HG02884 (cell line): ENCODE measurements around the gene ECM1.

Experiments
- ATAC-seq: cut with Tn5 transposase; IDR thresholded peaks from one replicate; pipeline ENCODE4 v1.9.1; 2021; ENCODE audit warnings: mild to moderate bottlenecking, moderate library complexity; ENCODE audit not compliant: unreplicated experiment

Gene ECM1

DNA sequence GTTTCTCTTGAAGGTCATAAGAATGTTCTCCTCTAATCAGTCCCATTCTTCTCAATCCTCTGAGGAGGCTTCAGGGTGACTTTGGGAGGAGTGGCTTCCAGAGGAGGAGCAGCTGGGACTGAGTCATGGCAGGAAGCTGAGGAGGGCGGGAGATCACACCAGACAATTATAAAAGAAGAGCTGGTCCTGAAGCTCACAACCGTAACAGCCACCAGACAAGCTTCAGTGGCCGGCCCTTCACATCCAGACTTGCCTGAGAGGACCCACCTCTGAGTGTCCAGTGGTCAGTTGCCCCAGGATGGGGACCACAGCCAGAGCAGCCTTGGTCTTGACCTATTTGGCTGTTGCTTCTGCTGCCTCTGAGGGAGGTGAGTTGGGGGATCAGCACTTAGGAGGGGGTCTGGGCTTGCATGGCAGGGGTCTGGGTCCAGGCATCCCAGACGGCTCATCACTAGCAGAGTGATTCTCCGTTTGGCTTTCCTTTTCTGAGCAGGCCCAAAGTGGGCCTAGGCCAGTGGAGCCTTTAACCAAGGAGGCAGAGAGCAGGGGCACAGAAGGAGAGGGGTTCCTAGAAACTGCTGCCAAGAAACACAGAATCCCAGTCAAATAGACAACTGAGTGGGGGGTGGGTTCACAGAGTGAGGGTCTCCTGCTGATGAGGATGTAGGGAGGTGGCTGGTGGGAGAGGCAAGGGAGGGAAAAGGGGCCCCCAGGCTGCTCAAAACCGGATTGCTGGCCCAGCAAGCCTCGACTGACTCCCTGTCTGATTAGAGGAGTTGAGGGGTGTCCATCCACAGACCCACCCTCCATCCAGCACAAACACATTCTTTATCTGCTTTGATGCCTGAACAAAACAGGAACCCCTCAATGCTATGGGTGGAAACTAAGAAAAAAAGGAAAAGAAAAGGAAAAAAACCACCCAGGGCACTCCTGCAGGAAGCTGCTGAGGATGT lies at the start of gene ECM1:
TSS of gene ECM1 (plus strand) at position 198 of the 953 bp plus-strand sequence. CDS start at position 299, 101 bp downstream.
- no peak for ATAC-seq

GRCh38 chr1:150464422-150464826 lies 43.5 kb upstream of the ECM1 start:
- no peak for ATAC-seq

GRCh38 chr1:150466964-150467363 lies 40.9 kb upstream of the ECM1 start:
- ATAC-seq: no peak

GRCh38 chr1:150469291-150469690 lies 38.6 kb upstream of the ECM1 start:
- no peak for ATAC-seq

DNA sequence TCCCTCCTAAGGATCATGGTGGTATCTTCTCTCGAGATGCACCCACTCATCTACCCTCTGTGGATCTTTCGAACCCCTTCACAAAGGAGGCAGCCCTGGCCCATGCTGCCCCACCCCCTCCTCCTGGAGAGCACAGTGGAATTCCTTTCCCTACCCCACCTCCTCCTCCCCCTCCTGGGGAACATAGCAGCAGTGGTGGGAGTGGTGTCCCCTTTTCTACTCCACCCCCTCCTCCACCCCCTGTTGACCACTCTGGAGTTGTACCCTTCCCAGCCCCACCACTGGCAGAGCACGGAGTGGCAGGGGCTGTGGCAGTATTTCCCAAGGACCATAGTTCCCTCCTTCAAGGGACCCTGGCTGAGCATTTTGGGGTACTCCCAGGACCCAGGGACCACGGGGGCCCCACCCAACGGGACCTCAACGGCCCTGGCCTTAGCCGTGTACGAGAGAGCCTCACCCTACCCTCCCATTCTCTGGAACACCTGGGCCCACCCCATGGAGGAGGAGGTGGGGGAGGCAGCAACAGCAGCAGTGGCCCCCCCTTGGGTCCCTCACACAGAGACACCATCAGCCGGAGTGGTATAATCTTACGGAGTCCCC lies 35.2 kb upstream of the ECM1 start:
- ATAC-seq: no peak

DNA sequence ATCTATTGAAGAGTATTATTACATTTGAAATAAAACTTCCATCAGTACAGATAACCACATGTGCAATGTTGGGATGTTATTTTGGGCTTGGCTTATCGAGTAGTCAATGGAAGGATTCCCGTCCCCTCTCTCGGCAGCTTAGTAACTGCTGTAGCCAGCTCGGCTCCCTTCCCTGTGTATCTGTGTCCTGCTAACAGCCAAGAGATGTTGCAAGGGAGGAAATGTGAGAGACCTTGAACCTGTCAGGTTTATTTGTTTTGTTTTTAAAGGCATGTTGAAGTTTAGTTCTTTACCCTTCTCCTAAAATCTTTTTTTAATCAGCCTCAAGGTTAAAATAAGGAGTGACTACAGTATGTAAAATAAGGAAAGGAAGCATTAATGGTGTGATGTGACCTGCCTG lies 34.2 kb upstream of the ECM1 start:
- no peak for ATAC-seq

DNA sequence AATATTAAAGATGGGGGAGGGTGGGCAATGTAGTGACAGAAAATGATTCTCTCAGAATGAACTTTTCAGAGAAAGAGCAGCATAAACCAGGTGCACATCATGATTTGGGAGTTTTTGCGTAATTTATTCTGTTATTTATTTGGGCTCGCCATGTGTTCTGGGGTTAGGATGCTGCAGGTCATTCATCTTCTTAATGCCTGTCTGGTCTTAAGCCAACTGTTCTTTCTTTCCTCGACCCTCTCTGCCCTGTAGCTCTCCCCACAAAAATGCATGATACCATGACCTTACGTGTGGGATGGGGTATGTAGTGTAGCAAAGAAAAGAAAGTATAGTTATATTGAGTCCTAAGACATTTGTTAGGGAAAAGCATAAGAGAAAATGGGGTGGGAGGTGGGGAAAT lies 33.0 kb upstream of the ECM1 start:
- ATAC-seq: no peak

DNA sequence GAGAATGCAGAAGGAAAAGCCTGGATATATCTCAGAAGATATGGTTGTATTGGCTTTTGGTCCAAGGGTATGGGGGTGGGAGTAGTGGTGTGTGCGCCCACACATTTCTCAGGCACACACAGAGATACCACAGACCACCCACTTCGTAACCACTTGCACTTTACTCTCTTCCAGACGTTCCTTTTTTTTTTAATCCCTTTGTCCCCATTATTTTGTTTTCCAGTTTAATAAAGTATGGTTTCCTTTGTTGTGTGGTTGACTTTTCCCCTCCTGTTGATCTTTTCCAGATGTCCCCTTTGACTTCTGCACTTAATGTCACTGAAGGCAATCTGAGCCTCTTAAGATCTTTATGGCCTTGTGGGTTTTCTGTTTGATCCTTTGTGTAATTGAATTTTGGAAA lies 31.2 kb upstream of the ECM1 start:
- no peak for ATAC-seq

GRCh38 chr1:150477320-150477719 lies 30.6 kb upstream of the ECM1 start:
- ATAC-seq: no peak

DNA sequence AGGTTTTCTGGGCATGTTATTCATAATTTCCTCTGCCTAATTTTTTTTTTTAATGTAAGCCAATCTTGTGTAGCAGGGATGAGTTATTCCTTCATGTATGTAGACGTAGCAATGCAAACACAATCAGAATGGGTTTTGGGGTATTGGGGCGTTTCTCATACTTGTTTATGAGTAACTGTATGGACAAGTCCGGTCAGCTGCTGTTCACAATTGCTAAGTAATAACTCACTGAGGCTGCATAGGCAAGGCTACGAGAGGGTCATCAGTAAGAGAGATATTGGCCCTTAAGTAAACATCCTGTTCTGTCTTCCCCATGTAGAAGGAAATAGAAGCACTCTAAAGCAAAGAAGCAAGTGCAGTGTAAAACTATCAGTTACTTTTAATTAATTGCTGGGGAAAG lies 30.2 kb upstream of the ECM1 start:
- ATAC-seq: no peak

GRCh38 chr1:150479370-150479769 lies 28.5 kb upstream of the ECM1 start:
- no peak for ATAC-seq

- ATAC-seq: no peak
These were observed 28.0 kb upstream of the ECM1 start for GRCh38 chr1:150479927-150480352.

DNA sequence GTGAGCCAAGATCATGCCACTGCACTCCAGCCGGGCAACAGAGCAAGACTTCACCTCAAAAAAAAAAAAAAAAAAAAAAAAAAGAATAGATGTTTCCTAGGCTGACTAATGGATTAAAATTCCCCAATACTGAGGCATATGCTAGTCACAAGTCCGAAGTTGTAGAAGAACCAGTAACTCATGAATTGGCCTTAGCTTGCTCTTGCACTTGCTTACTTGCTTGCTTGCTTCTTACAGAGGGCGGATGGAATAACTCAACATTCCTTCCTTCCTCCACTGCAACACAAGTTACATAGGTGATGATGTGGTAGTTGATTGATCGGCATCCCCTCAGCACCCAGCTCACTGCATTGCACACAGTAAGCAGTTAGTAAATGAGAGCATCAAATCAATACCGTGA lies 23.5 kb upstream of the ECM1 start:
- no peak for ATAC-seq

DNA sequence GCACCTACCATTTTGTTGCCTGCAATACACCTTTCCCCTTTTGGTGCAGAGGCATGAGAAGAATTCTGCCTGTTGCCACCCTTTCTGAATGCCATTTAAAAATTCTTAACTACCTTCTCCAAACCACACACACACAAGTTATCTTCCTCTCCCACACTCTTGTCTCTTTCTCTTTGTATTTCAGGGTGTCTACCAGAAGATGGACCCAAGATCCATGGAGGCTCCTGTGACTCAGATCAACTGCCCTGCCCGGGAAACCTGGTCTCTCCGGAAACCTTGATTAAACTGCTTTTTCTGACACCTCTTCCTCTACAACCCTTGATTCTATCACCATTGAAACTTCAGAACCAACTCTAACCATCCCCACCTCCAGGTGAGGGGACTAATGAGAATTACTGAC lies 23.0 kb upstream of the ECM1 start:
- no peak for ATAC-seq

DNA sequence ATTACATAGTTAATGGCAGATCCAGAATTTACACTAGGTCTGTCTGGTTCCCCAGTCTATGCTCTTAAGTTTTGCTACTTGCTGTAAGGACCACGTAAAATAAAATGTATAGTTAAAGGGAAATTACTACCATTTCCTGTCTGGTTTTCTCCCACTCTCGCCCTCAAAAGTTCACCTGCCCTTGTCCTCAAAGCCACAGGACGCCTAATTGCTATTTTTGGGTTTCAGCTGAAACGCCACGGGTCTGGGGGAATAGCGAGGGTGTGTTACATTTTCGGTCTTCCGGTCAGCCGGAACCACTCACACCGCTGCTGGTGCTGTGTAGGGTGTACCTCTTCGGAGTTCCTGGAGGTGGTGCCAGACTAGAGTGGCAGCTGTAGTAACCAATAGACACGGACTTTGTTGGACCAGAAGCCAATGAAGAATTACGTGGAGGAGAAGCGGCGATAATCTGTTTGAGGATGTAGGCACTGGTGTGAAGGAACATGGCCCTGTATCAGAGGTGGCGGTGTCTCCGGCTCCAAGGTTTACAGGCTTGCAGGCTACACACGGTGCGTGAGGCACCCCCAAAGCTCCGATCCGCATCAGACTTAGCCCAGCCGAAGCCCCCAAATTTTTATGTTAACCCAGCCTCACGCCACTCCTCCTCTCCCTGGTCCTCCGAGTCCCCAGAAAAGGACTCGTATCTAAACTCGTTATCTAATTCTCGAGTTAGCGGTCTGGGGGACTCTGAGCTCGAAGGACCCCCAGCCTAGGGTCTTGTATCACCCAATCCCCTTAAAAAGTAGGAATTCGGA lies 20.7 kb upstream of the ECM1 start, which contains the start of gene TARS2:
TSS of gene TARS2 (plus strand) at position 454 of the 797 bp plus-strand sequence. CDS start at position 486, 32 bp downstream.
- ATAC-seq: peak; percentile 99

DNA sequence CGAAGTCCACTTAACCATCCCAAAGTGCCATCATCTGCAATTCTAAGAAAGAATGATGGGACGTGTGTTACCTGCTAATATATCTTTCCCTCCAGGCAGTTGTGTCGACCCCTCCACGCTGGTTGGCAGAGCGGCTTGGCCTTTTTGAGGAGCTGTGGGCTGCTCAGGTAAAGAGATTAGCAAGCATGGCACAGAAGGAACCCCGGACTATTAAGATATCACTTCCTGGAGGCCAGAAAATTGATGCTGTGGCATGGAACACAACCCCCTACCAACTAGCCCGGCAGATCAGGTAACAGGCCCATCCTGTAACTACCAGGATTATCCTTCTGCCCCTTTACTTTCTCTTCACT lies 20.2 kb upstream of the ECM1 start:
- no peak for ATAC-seq

GRCh38 chr1:150493175-150493574 lies 14.7 kb upstream of the ECM1 start:
- no peak for ATAC-seq

DNA sequence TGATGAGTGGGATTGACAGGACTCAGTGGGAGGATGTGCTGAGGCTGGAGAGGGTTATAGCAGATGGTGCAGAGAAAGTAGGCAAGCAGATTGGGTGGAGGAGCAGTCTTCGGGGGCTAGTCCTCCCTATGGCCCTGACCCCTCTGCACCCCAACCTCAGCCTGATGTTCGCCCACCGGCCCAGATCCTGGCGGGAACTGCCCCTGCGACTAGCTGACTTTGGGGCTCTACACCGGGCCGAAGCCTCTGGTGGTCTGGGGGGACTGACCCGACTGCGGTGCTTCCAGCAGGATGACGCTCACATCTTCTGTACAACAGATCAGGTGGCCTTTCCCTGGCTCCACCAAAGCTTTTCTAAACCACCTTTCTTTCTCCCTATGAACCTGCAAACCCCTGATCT lies 9.6 kb upstream of the ECM1 start:
- no peak for ATAC-seq

GRCh38 chr1:150505431-150505830 lies 2.5 kb upstream of the ECM1 start:
- ATAC-seq: no peak

DNA sequence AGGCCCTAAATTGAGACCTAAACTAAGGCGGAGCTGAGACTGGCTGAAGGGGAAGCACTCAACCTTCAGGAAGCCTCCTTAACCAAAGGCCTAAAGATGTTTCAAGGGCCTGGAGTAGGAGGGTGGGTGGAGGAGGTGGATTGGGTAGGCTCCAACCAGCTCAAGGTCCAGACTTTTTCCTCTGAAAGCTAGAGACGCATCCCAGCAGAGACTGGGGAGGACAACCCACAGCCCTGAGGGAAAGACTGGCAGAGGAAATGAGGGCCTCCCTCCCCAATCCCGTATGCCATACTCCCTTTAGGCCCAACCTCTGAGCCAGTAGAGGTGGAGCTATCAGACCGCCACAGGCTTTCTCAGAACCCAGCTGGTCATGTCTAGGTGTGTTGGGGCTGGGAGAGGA lies 1.1 kb downstream of the ECM1 start:
- ATAC-seq: no peak

DNA sequence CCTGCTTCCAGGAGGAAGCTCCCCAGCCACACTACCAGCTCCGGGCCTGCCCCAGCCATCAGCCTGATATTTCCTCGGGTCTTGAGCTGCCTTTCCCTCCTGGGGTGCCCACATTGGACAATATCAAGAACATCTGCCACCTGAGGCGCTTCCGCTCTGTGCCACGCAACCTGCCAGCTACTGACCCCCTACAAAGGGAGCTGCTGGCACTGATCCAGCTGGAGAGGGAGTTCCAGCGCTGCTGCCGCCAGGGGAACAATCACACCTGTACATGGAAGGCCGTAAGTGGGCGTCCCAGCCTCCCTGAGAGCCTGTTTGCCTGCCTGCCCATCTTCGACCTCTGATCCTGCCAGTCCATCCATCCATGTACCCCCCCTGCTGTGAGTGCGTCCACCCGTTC lies 3.6 kb downstream of the ECM1 start:
- ATAC-seq: no peak
